ENCODE data around the gene PCDHB8.
A peak's percentile ranks its signal among the peaks of the same experiment; 100 is the strongest.
"Not testable (repeated sequence)": the region's sequence is repeated elsewhere in the genome, so short reads cannot be mapped to it uniquely, and the experiment has no call there.

Gene PCDHB8

DNA sequence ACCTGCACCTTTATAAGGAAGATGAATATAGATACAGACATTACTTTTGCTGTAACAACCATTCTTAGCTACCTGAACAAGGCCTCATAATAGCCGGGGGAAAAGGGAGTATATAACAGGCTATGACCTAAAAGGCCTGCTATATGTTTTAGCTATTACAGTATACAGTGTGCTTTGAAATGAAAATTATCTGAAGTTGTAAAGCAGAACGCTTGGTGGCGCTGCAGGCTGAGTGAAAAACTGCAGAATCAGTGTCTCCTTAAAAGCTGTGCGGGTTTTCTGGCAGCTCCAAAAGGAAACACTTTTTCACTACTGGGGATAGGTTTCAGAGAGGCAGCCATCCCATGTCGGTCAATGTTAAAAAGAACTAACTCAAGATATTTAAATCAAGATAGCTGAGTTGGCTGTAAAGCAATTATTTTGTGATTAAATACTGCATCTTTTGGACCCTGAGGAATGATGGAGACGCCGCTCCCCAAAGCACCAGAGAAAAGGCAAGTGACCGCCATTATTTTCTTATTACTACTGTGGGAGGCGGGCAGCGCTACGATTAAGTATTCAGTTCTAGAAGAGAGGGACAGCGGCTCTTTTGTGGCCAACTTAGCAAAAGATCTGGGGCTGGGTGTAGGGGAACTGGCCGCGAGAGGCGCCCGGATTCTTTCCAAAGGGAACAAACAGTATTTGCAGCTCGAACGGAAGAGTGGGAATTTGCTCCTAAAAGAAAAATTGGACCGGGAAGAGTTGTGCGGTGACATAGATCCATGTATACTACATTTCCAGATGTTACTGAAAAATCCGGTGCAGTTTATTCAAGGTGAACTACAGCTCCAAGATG is 21.8 kb upstream of the PCDHB8 start:
- H3K9me3 ChIP-seq (ENCODE audit: control insufficient read depth in 1 of 2, low read length in 2 of 2), result peaks cover 11 to 33% of the 10 kb centered on the region in 2 donors
- no peaks in the 10 kb centered on the region for H3K36me3 ChIP-seq (ENCODE audit: control insufficient read depth in 1 of 2, insufficient read depth in 2 of 2, low read length in 2 of 2)
- no peaks in the 10 kb centered on the region for H3K27me3 ChIP-seq (ENCODE audit: control insufficient read depth in 1 of 2, insufficient read depth in 2 of 2, low read length in 2 of 2)
- H3K4me1 ChIP-seq (ENCODE audit: control insufficient read depth in 1 of 2, insufficient read depth in 2 of 2, low read length in 2 of 2), result no peaks in the 10 kb centered on the region
- H3K9ac ChIP-seq (ENCODE audit: low read depth in 1 of 2, low read length in 2 of 2), result no peak overlapping the region
- no peak overlapping the region for H3K27ac ChIP-seq (ENCODE audit: low read depth, low read length)
- no peak overlapping the region for H3K4me3 ChIP-seq (ENCODE audit: low read depth in 1 of 2, low read length in 2 of 2)

DNA sequence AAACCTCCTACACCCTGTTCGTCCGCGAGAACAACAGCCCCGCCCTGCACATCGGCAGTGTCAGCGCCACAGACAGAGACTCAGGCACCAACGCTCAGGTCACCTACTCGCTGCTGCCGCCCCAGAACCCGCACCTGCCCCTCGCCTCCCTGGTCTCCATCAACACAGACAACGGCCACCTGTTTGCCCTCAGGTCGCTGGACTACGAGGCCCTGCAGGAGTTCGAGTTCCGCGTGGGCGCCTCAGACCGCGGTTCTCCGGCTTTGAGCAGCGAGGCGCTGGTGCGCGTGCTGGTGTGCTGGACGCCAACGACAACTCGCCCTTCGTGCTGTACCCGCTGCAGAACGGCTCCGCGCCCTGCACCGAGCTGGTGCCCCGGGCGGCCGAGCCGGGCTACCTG is 20.2 kb upstream of the PCDHB8 start:
- H3K9me3 ChIP-seq (ENCODE audit: control insufficient read depth in 1 of 2, low read length in 2 of 2), result peaks cover 11 to 32% of the 10 kb centered on the region in 2 donors
- H3K27me3 ChIP-seq (ENCODE audit: control insufficient read depth in 1 of 2, insufficient read depth in 2 of 2, low read length in 2 of 2); H3K27ac ChIP-seq (ENCODE audit: low read depth, low read length); H3K4me1 ChIP-seq (ENCODE audit: control insufficient read depth in 1 of 2, insufficient read depth in 2 of 2, low read length in 2 of 2); H3K36me3 ChIP-seq (ENCODE audit: control insufficient read depth in 1 of 2, insufficient read depth in 2 of 2, low read length in 2 of 2); H3K4me3 ChIP-seq (ENCODE audit: low read depth in 1 of 2, low read length in 2 of 2); H3K9ac ChIP-seq (ENCODE audit: low read depth in 1 of 2, low read length in 2 of 2): not testable (repeated sequence)

DNA sequence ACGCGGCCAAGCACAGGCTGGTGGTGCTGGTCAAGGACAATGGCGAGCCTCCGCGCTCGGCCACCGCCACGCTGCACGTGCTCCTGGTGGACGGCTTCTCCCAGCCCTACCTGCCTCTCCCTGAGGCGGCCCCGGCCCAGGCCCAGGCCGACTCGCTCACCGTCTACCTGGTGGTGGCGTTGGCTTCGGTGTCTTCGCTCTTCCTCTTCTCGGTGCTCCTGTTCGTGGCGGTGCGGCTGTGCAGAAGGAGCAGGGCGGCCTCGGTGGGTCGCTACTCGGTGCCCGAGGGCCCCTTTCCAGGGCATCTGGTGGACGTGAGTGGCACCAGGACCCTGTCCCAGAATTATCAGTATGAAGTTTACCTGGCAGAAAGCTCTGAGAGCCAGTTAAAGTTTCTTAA is 19.7 kb upstream of the PCDHB8 start:
- peaks cover 13 to 32% of the 10 kb centered on the region in 2 donors for H3K9me3 ChIP-seq (ENCODE audit: control insufficient read depth in 1 of 2, low read length in 2 of 2)
- not testable (repeated sequence) for H3K27me3 ChIP-seq (ENCODE audit: control insufficient read depth in 1 of 2, insufficient read depth in 2 of 2, low read length in 2 of 2); H3K27ac ChIP-seq (ENCODE audit: low read depth, low read length); H3K9ac ChIP-seq (ENCODE audit: low read depth in 1 of 2, low read length in 2 of 2); H3K4me1 ChIP-seq (ENCODE audit: control insufficient read depth in 1 of 2, insufficient read depth in 2 of 2, low read length in 2 of 2); H3K36me3 ChIP-seq (ENCODE audit: control insufficient read depth in 1 of 2, insufficient read depth in 2 of 2, low read length in 2 of 2); H3K4me3 ChIP-seq (ENCODE audit: low read depth in 1 of 2, low read length in 2 of 2)

DNA sequence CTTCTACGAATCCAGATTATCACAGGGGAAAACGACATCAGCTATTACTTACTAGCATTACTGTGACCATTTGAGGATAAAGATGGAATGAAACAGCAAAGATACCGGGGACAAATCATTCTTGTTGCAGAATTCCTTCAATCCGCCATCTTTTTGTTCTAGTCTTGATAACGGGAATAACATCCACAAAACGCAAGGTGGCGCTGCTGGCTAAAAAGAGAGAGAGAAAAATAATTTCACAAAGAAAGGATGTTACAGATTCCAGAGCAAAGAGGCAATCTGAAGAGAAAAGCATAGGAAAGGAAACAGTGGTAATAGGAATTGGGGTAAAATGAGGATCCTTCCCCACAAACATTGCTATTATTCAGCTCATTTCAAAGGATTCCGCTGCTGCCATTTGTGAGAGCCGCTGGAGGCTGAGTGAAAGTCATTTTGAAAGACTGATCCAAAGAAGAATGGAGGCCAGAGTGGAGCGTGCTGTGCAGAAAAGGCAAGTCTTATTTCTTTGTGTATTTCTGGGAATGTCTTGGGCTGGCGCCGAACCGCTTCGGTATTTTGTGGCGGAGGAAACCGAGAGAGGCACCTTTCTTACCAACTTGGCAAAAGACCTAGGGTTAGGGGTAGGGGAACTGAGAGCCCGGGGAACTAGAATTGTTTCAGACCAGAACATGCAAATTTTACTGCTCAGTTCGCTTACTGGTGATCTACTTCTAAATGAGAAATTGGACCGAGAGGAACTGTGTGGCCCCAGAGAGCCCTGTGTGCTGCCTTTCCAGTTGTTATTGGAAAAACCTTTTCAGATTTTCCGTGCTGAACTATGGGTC is 5.0 kb upstream of the PCDHB8 start, which contains the start of gene PCDHB7:
Gene PCDHB7, plus strand, starts transcription at position 264 of the 824 bp plus-strand sequence. Its CDS starts 192 bp downstream, at position 456.
- Histone ChIP-seq H3K4me3 (ENCODE audit: low read depth in 1 of 2, low read length in 2 of 2) (peak within 1 kb of the TSS in 1 of 2 donors; percentile 9), H3K9me3 (ENCODE audit: control insufficient read depth in 1 of 2, low read length in 2 of 2) (peaks cover 16 to 26% of the 10 kb centered on the region in 2 donors), H3K27me3 (ENCODE audit: control insufficient read depth in 1 of 2, insufficient read depth in 2 of 2, low read length in 2 of 2) (no peaks in the 10 kb centered on the region), H3K4me1 (ENCODE audit: control insufficient read depth in 1 of 2, insufficient read depth in 2 of 2, low read length in 2 of 2) (no peaks in the 10 kb centered on the region), H3K27ac (ENCODE audit: low read depth, low read length) (no peak within 1 kb of the TSS), H3K36me3 (ENCODE audit: control insufficient read depth in 1 of 2, insufficient read depth in 2 of 2, low read length in 2 of 2) (no peaks in the 10 kb centered on the region), H3K9ac (ENCODE audit: low read depth in 1 of 2, low read length in 2 of 2) (no peak within 1 kb of the TSS)

DNA sequence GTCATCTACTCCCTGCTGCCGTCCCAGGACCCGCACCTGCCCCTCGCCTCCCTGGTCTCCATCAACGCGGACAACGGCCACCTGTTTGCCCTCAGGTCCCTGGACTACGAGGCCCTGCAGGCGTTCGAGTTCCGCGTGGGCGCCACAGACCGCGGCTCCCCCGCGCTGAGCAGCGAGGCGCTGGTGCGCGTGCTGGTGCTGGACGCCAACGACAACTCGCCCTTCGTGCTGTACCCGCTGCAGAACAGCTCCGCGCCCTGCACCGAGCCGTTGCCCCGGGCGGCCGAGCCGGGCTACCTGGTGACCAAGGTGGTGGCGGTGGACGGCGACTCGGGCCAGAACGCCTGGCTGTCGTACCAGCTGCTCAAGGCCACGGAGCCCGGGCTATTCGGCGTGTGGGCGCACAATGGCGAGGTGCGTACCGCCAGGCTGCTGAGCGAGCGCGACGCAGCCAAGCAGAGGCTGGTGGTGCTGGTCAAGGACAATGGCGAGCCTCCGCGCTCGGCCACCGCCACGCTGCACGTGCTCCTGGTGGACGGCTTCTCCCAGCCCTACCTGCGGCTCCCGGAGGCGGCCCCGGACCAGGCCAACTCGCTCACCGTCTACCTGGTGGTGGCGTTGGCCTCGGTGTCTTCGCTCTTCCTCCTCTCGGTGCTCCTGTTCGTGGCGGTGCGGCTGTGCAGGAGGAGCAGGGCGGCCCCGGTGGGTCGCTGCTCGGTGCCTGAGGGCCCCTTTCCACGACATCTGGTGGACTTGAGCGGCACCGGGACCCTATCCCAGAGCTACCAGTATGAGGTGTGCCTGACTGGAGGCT is 3.1 kb upstream of the PCDHB8 start:
- not testable (repeated sequence) for H3K4me1 ChIP-seq (ENCODE audit: control insufficient read depth in 1 of 2, insufficient read depth in 2 of 2, low read length in 2 of 2); H3K9ac ChIP-seq (ENCODE audit: low read depth in 1 of 2, low read length in 2 of 2); H3K4me3 ChIP-seq (ENCODE audit: low read depth in 1 of 2, low read length in 2 of 2); H3K27me3 ChIP-seq (ENCODE audit: control insufficient read depth in 1 of 2, insufficient read depth in 2 of 2, low read length in 2 of 2); H3K36me3 ChIP-seq (ENCODE audit: control insufficient read depth in 1 of 2, insufficient read depth in 2 of 2, low read length in 2 of 2); H3K27ac ChIP-seq (ENCODE audit: low read depth, low read length)
- H3K9me3 ChIP-seq (ENCODE audit: control insufficient read depth in 1 of 2, low read length in 2 of 2), result peaks cover 16 to 30% of the 10 kb centered on the region in 2 donors

DNA sequence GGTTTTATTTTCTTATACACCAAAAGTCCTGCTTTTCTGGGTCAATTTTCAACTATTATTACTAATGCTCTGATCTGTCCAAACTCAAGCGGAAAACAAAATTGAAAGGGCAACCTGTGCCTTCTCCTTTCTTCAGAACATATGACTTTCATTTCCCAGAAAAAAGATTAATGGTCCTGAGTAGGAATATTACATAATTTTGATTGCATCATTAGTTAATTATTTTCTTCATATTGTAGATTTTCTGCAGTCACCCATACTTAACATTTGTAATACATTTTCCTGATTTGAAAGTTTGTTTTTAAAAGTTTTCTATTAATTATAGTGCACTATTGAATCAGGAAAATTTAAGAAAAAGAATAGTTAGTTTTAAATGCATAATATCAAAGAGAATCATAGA is 1.7 kb upstream of the PCDHB8 start:
- H3K27me3 ChIP-seq (ENCODE audit: control insufficient read depth in 1 of 2, insufficient read depth in 2 of 2, low read length in 2 of 2), result no peaks in the 10 kb centered on the region
- H3K27ac ChIP-seq (ENCODE audit: low read depth, low read length), result no peak overlapping the region
- H3K36me3 ChIP-seq (ENCODE audit: control insufficient read depth in 1 of 2, insufficient read depth in 2 of 2, low read length in 2 of 2), result no peaks in the 10 kb centered on the region
- no peak overlapping the region for H3K9ac ChIP-seq (ENCODE audit: low read depth in 1 of 2, low read length in 2 of 2)
- H3K4me1 ChIP-seq (ENCODE audit: control insufficient read depth in 1 of 2, insufficient read depth in 2 of 2, low read length in 2 of 2), result no peaks in the 10 kb centered on the region
- no peak overlapping the region for H3K4me3 ChIP-seq (ENCODE audit: low read depth in 1 of 2, low read length in 2 of 2)
- H3K9me3 ChIP-seq (ENCODE audit: control insufficient read depth in 1 of 2, low read length in 2 of 2), result peaks cover 16 to 30% of the 10 kb centered on the region in 2 donors

DNA sequence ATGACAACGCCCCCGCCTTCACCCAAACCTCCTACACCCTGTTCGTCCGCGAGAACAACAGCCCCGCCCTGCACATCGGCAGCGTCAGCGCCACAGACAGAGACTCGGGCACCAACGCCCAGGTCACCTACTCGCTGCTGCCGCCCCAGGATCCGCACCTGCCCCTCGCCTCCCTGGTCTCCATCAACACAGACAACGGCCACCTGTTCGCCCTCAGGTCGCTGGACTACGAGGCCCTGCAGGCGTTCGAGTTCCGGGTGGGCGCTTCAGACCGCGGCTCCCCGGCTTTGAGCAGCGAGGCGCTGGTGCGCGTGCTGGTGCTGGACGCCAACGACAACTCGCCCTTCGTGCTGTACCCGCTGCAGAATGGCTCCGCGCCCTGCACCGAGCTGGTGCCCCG is 1.8 kb downstream of the PCDHB8 start:
- H3K9ac ChIP-seq (ENCODE audit: low read depth in 1 of 2, low read length in 2 of 2); H3K27me3 ChIP-seq (ENCODE audit: control insufficient read depth in 1 of 2, insufficient read depth in 2 of 2, low read length in 2 of 2); H3K27ac ChIP-seq (ENCODE audit: low read depth, low read length); H3K36me3 ChIP-seq (ENCODE audit: control insufficient read depth in 1 of 2, insufficient read depth in 2 of 2, low read length in 2 of 2); H3K4me1 ChIP-seq (ENCODE audit: control insufficient read depth in 1 of 2, insufficient read depth in 2 of 2, low read length in 2 of 2); H3K4me3 ChIP-seq (ENCODE audit: low read depth in 1 of 2, low read length in 2 of 2): not testable (repeated sequence)
- H3K9me3 ChIP-seq (ENCODE audit: control insufficient read depth in 1 of 2, low read length in 2 of 2), result peaks cover 12 to 36% of the 10 kb centered on the region in 2 donors

DNA sequence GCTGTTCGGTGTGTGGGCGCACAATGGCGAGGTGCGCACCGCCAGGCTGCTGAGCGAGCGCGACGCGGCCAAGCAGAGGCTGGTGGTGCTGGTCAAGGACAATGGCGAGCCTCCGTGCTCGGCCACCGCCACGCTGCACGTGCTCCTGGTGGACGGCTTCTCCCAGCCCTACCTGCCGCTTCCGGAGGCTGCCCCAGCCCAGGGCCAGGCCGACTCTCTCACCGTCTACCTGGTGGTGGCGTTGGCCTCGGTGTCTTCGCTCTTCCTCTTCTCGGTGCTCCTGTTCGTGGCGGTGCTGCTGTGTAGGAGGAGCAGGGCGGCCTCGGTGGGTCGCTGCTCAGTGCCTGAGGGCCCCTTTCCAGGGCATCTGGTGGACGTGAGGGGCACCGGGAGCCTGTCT is 2.3 kb downstream of the PCDHB8 start:
- not testable (repeated sequence) for H3K9ac ChIP-seq (ENCODE audit: low read depth in 1 of 2, low read length in 2 of 2); H3K4me1 ChIP-seq (ENCODE audit: control insufficient read depth in 1 of 2, insufficient read depth in 2 of 2, low read length in 2 of 2); H3K36me3 ChIP-seq (ENCODE audit: control insufficient read depth in 1 of 2, insufficient read depth in 2 of 2, low read length in 2 of 2); H3K27me3 ChIP-seq (ENCODE audit: control insufficient read depth in 1 of 2, insufficient read depth in 2 of 2, low read length in 2 of 2); H3K27ac ChIP-seq (ENCODE audit: low read depth, low read length); H3K4me3 ChIP-seq (ENCODE audit: low read depth in 1 of 2, low read length in 2 of 2)
- H3K9me3 ChIP-seq (ENCODE audit: control insufficient read depth in 1 of 2, low read length in 2 of 2), result peaks cover 12 to 34% of the 10 kb centered on the region in 2 donors

DNA sequence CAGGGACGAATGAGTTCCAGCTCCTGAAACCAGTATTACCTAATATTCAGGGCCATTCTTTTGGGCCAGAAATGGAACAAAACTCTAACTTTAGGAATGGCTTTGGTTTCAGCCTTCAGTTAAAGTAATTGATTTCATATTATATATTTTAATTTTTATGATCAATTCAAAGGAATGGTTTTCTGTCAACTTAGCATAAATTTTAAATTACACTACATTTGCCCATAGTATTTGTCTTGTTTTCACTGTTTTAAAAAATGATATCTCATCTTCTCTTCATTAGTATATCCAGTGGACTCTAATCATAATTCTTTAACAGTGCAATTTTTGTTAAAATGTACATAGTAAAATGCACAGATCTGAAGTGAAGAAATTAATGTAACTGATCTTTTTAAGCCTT is 2.7 kb downstream of the PCDHB8 start:
- Histone ChIP-seq H3K4me3 (ENCODE audit: low read depth in 1 of 2, low read length in 2 of 2) (no peak overlapping the region), H3K36me3 (ENCODE audit: control insufficient read depth in 1 of 2, insufficient read depth in 2 of 2, low read length in 2 of 2) (no peaks in the 10 kb centered on the region), H3K27me3 (ENCODE audit: control insufficient read depth in 1 of 2, insufficient read depth in 2 of 2, low read length in 2 of 2) (no peaks in the 10 kb centered on the region), H3K27ac (ENCODE audit: low read depth, low read length) (no peak overlapping the region), H3K9ac (ENCODE audit: low read depth in 1 of 2, low read length in 2 of 2) (no peak overlapping the region), H3K4me1 (ENCODE audit: control insufficient read depth in 1 of 2, insufficient read depth in 2 of 2, low read length in 2 of 2) (no peaks in the 10 kb centered on the region), H3K9me3 (ENCODE audit: control insufficient read depth in 1 of 2, low read length in 2 of 2) (peaks cover 12 to 29% of the 10 kb centered on the region in 2 donors)
